ENCODE data around the gene AR. TPM values are rescaled to one million over a fixed set of nuclear protein-coding genes. Genes with fewer than 3 reads are reported as not detected.

AR gene
- total RNA-seq, 1 donor from 2014 or later = 6.3 TPM

- Mint-ChIP-seq H3K27ac (ENCODE audit: unreplicated experiment) (no peak overlapping the region), H3K9me3 (no peaks in the 10 kb centered on the region)
Measured at GRCh38 chrX:67570839-67571238, 27.0 kb downstream of the AR start.

DNA sequence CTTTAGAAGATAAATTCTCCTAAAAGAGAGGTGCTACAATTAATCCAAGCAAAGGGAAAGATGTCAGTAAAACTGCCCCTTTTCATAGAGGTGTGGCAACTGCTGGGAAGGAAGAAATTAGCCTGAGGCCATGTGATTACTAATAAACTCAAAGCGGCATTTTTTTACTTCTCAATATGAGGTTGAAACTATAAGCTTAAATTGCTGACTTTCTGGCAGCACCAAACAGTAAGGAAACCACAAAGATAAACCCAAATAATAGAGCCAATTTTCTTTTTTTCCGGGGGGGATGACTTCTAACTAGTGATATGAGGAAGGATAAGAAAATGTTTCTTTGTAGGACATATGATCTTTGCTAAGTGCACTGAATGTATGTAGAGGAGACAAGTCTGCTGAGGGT is 30.9 kb downstream of the AR start:
- H3K9me3 Mint-ChIP-seq = peaks cover 3% of the 10 kb centered on the region
- H3K4me1 Mint-ChIP-seq = peaks cover 11% of the 10 kb centered on the region
- H3K27ac Mint-ChIP-seq (ENCODE audit: unreplicated experiment) = no peak overlapping the region
- no peak overlapping the region for H3K4me3 Mint-ChIP-seq
- no peak for TF ChIP-seq CTCF (conservative IDR thresholded peaks at IDR 0.05)
- H3K36me3 Mint-ChIP-seq (ENCODE audit: low read depth) = peaks cover 3% of the 10 kb centered on the region
- H3K27me3 Mint-ChIP-seq (ENCODE audit: low read depth) = no peaks in the 10 kb centered on the region
- DNase-seq (ENCODE audit: low read depth, low spot score) = no peak

More at GRCh38 chrX:67570839-67571238, 27.0 kb downstream of the AR start:
- no peaks in the 10 kb centered on the region for H3K27me3 Mint-ChIP-seq (ENCODE audit: low read depth)
- peaks cover 30% of the 10 kb centered on the region for H3K4me1 Mint-ChIP-seq
- no peak for TF ChIP-seq CTCF (conservative IDR thresholded peaks at IDR 0.05)
- DNase-seq (ENCODE audit: low read depth, low spot score) = no peak
- no peak overlapping the region for H3K4me3 Mint-ChIP-seq
- no peaks in the 10 kb centered on the region for H3K36me3 Mint-ChIP-seq (ENCODE audit: low read depth)

DNA sequence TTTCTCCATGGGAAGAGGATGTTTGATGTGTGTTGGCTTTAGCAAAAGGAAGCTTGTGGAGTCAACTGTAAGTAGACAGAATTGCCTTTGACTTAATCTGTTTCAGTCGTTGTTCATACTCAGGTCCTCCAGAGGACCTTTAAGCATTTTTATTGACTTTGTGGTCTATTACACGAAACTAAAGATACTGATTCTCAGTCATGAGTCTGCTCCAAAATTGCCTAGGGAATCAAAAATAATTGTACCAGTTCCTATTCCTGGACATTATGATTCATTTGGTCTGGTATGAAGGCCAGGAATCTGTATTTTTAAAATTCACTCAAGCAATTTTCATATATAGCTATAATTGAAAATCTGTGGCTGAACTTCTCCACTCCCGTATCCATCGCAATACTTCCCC is 38.6 kb downstream of the AR start:
- Mint-ChIP-seq H3K27ac (ENCODE audit: unreplicated experiment) (no peak overlapping the region), H3K4me3 (no peak overlapping the region), H3K27me3 (ENCODE audit: low read depth) (no peaks in the 10 kb centered on the region), H3K36me3 (ENCODE audit: low read depth) (peaks cover 3% of the 10 kb centered on the region), H3K4me1 (no peaks in the 10 kb centered on the region), H3K9me3 (no peaks in the 10 kb centered on the region)
- TF ChIP-seq CTCF (conservative IDR thresholded peaks at IDR 0.05) = no peak
- no peak for DNase-seq (ENCODE audit: low read depth, low spot score)

- no peak for DNase-seq (ENCODE audit: low read depth, low spot score)
- Mint-ChIP-seq H3K4me1 (no peaks in the 10 kb centered on the region), H3K27me3 (ENCODE audit: low read depth) (no peaks in the 10 kb centered on the region), H3K27ac (ENCODE audit: unreplicated experiment) (no peak overlapping the region), H3K4me3 (no peak overlapping the region), H3K9me3 (no peaks in the 10 kb centered on the region), H3K36me3 (ENCODE audit: low read depth) (peaks cover 3% of the 10 kb centered on the region)
- no peak for TF ChIP-seq CTCF (conservative IDR thresholded peaks at IDR 0.05)
Measured at GRCh38 chrX:67583171-67583570, 39.4 kb downstream of the AR start.

- H3K9me3 Mint-ChIP-seq = no peaks in the 10 kb centered on the region
- no peak for DNase-seq (ENCODE audit: low read depth, low spot score)
- H3K4me1 Mint-ChIP-seq = no peaks in the 10 kb centered on the region
- H3K36me3 Mint-ChIP-seq (ENCODE audit: low read depth) = peaks cover 3% of the 10 kb centered on the region
- H3K27me3 Mint-ChIP-seq (ENCODE audit: low read depth) = no peaks in the 10 kb centered on the region
- H3K27ac Mint-ChIP-seq (ENCODE audit: unreplicated experiment) = no peak overlapping the region
- H3K4me3 Mint-ChIP-seq = no peak overlapping the region
- TF ChIP-seq CTCF (conservative IDR thresholded peaks at IDR 0.05) = no peak
Measured at GRCh38 chrX:67585401-67585800, 41.6 kb downstream of the AR start.

Data from neural crest cell (in vitro differentiated cells).